Loucy (cell line): ENCODE data around the gene KIAA0753.

ENCODE experiments used
- EZH2phosphoT487 ChIP-seq: fragments of 200-600 bp; IDR thresholded peaks from 2 replicates; pipeline ENCODE4 v1.6.1; 2018; ENCODE audit warnings: antibody characterized with exemption, mild to moderate bottlenecking, moderate library complexity, borderline replicate concordance
- TF ChIP-seq, protein P1 (sequence below): fragments of 200-600 bp; sonication (generic); conservative IDR thresholded peaks from 2 replicates; pipeline ENCODE4 v1.5.1; 2014; ENCODE audit warnings: mild to moderate bottlenecking, antibody characterized with exemption, low read length

DNA sequence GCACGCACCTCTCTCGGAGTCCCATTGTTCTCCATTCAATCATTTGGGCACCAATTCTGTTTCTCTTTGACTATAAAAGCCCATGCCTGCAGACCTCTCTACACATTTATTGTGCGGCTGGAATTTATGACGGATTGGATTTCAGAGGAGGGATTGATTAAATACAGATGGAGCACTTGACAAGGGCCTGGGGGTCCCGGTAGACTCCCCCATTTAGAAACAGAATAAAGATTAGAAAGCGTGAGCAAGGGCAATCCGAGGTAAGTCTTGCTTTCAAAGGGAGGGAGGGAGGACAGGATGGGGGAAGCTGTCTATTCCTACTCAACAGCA, 69.1 kb downstream of the KIAA0753 start:
- TF ChIP-seq, protein P1, sequence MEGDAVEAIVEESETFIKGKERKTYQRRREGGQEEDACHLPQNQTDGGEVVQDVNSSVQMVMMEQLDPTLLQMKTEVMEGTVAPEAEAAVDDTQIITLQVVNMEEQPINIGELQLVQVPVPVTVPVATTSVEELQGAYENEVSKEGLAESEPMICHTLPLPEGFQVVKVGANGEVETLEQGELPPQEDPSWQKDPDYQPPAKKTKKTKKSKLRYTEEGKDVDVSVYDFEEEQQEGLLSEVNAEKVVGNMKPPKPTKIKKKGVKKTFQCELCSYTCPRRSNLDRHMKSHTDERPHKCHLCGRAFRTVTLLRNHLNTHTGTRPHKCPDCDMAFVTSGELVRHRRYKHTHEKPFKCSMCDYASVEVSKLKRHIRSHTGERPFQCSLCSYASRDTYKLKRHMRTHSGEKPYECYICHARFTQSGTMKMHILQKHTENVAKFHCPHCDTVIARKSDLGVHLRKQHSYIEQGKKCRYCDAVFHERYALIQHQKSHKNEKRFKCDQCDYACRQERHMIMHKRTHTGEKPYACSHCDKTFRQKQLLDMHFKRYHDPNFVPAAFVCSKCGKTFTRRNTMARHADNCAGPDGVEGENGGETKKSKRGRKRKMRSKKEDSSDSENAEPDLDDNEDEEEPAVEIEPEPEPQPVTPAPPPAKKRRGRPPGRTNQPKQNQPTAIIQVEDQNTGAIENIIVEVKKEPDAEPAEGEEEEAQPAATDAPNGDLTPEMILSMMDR = no peak
- no peak for TF ChIP-seq EZH2phosphoT487
